Keratinocyte (primary cell): ENCODE measurements around the gene NRG3. TPM values are rescaled to one million over a fixed set of nuclear protein-coding genes. Genes with fewer than 3 reads are reported as not detected.

ENCODE experiments used
- DNase-seq: peaks from one replicate; pipeline ENCODE4 v3.0.0-alpha.2; 2011; ENCODE audit warnings: low read depth, missing footprints, low spot score
- FAIRE-seq: peaks from 2 replicates; lab custom pipeline; 2011; peaks lifted over from hg19 to GRCh38; lab: Jason Lieb, UNC
- H2AFZ ChIP-seq: 2 replicates; pipeline ENCODE4 v1.6.0; 2012; ENCODE audit warnings: low read length, control low read depth, inconsistent platforms; ENCODE audit not compliant: control insufficient read depth
- H3K27ac ChIP-seq: 2 replicates; pipeline ENCODE4 v1.5.1; 2011; ENCODE audit warnings: low read length; ENCODE audit not compliant: control insufficient read depth, insufficient read depth
- H3K27me3 ChIP-seq: 3 replicates; pipeline ENCODE4 v1.6.0; 2011; ENCODE audit warnings: low read length; ENCODE audit not compliant: control insufficient read depth, insufficient read depth; ENCODE audit errors: extremely low read depth
- H3K36me3 ChIP-seq, 2 experiments: 2 replicates in 1 of 2; 3 replicates in 1 of 2; pipeline ENCODE4 v1.5.1; 2011; ENCODE audit warnings: low read length in 2 of 2, mild to moderate bottlenecking in 1 of 2; ENCODE audit not compliant: control insufficient read depth in 2 of 2, insufficient read depth in 2 of 2; ENCODE audit errors: extremely low read depth in 1 of 2
- H3K4me1 ChIP-seq: 3 replicates; pipeline ENCODE4 v1.5.1; 2011; ENCODE audit warnings: low read length; ENCODE audit not compliant: control insufficient read depth, insufficient read depth; ENCODE audit errors: extremely low read depth
- H3K4me2 ChIP-seq: 3 replicates; pipeline ENCODE4 v1.6.0; 2011; ENCODE audit warnings: low read depth, low read length; ENCODE audit not compliant: control insufficient read depth, insufficient read depth; ENCODE audit errors: extremely low read depth
- H3K4me3 ChIP-seq, 3 experiments: fragments of 200-600 bp in 1 of 3; sonication (generic) in 1 of 3; 2 replicates in 2 of 3; 3 replicates in 1 of 3; pipeline ENCODE4 v1.5.1; 2011 to 2016; ENCODE audit warnings: low read length in 3 of 3, mild to moderate bottlenecking in 3 of 3, control low read depth in 2 of 3, inconsistent platforms in 1 of 3, low read depth in 1 of 3, mixed read lengths in 1 of 3, mixed run types in 1 of 3, moderate library complexity in 1 of 3; ENCODE audit not compliant: control insufficient read depth in 2 of 3, insufficient read depth in 2 of 3; ENCODE audit errors: extremely low read depth in 1 of 3
- H3K79me2 ChIP-seq: 2 replicates; pipeline ENCODE4 v1.6.0; 2012; ENCODE audit warnings: low read length; ENCODE audit not compliant: control insufficient read depth, insufficient read depth
- H3K9ac ChIP-seq: 3 replicates; pipeline ENCODE4 v1.6.0; 2011; ENCODE audit warnings: low read length; ENCODE audit not compliant: control insufficient read depth, insufficient read depth; ENCODE audit errors: extremely low read depth
- H3K9me1 ChIP-seq: 3 replicates; pipeline ENCODE4 v1.6.0; 2011; ENCODE audit warnings: low read length; ENCODE audit not compliant: control insufficient read depth, insufficient read depth; ENCODE audit errors: extremely low read depth
- H3K9me3 ChIP-seq: 2 replicates; pipeline ENCODE4 v1.5.1; 2012; ENCODE audit warnings: low read depth, low read length; ENCODE audit not compliant: control insufficient read depth
- H4K20me1 ChIP-seq: 3 replicates; pipeline ENCODE4 v1.6.0; 2011; ENCODE audit warnings: low read length; ENCODE audit not compliant: control insufficient read depth, insufficient read depth; ENCODE audit errors: extremely low read depth
- CTCF ChIP-seq, 3 experiments: IDR thresholded peaks in 1 of 3; conservative IDR thresholded peaks in 1 of 3; optimal IDR thresholded peaks in 1 of 3; 2 replicates in 2 of 3; 3 replicates in 1 of 3; pipeline versions ENCODE3 to v1.5.1; 2011; ENCODE audit warnings: low read length in 3 of 3, mild to moderate bottlenecking in 3 of 3, moderate library complexity in 2 of 3, control low read depth in 1 of 3, inconsistent platforms in 1 of 3; ENCODE audit not compliant: insufficient read depth in 2 of 3; ENCODE audit errors: extremely low read depth in 1 of 3
- EZH2 ChIP-seq: IDR thresholded peaks from one replicate; pipeline ENCODE4 v1.6.1; 2012; ENCODE audit warnings: inconsistent platforms, mild to moderate bottlenecking, low read length, moderate library complexity
- dilution Hi-C: fragments of 300-500 bp; cut with MboI; formaldehyde crosslinking; loops from one replicate; pipeline ENCODE4 v1.7.0; 2020; ENCODE audit warnings: low sequenced_read_pairs; ENCODE audit not compliant: extremely low pct_ligation_motif_present
- polyA plus RNA-seq, 5 experiments: library from polyadenylated mRNA; depleted of rRNA in 3 of 5; stranded (reverse) in 3 of 5; stranded (forward) in 1 of 5; unstranded in 1 of 5; fragments of >200 nt; gene quantifications; 1 replicate in 1 of 5; 2 replicates in 3 of 5; 3 replicates in 1 of 5; pipeline versions ENCODE4 v1.2.1 to v1.2.3, GENCODE V29; 2011 to 2012; ENCODE audit warnings: missing spikeins in 2 of 5, low read depth in 1 of 5, low replicate concordance in 1 of 5

The NRG3 gene
- polyA plus RNA-seq, 1 donor (not counting 4 experiments of a cell fraction or from before 2014, with no cell fraction given): not detected

- H3K27me3 ChIP-seq: no peaks in the 10 kb centered on the region
- H3K9ac ChIP-seq: no peak overlapping the region
- no peaks in the 10 kb centered on the region for H3K4me1 ChIP-seq
- no peak overlapping the region for H2AFZ ChIP-seq
- no peaks in the 10 kb centered on the region for H4K20me1 ChIP-seq
- H3K4me3 ChIP-seq: no peak overlapping the region
- TF ChIP-seq CTCF (optimal IDR thresholded peaks at IDR 0.05 in 1 of 3, IDR thresholded peaks at IDR 0.05 in 1 of 3, conservative IDR thresholded peaks at IDR 0.05 in 1 of 3; ENCODE audit: extremely low read depth in 1 of 3, insufficient read depth in 2 of 3, low read length in 3 of 3): no peak
- TF ChIP-seq EZH2: no peak
- H3K27ac ChIP-seq: no peak overlapping the region
- dilution Hi-C loops: no loop called here
- H3K36me3 ChIP-seq: no peaks in the 10 kb centered on the region
- no peaks in the 10 kb centered on the region for H3K79me2 ChIP-seq
- no peaks in the 10 kb centered on the region for H3K9me1 ChIP-seq
- H3K9me3 ChIP-seq: no peaks in the 10 kb centered on the region
- FAIRE-seq (no peak), DNase-seq (no peak)
- H3K4me2 ChIP-seq: no peak overlapping the region
Observed at GRCh38 chr10:82574081-82574480, 699.1 kb downstream of the NRG3 start.

- no peaks in the 10 kb centered on the region for H3K79me2 ChIP-seq
- no peak overlapping the region for H3K9ac ChIP-seq
- H3K4me3 ChIP-seq: no peak overlapping the region
- H3K4me2 ChIP-seq: no peak overlapping the region
- no peaks in the 10 kb centered on the region for H3K9me1 ChIP-seq
- FAIRE-seq (no peak), DNase-seq (no peak)
- H3K9me3 ChIP-seq: no peaks in the 10 kb centered on the region
- dilution Hi-C loops: no loop called here
- H3K27me3 ChIP-seq: no peaks in the 10 kb centered on the region
- no peak overlapping the region for H3K27ac ChIP-seq
- no peak overlapping the region for H2AFZ ChIP-seq
- TF ChIP-seq CTCF (optimal IDR thresholded peaks at IDR 0.05 in 1 of 3, IDR thresholded peaks at IDR 0.05 in 1 of 3, conservative IDR thresholded peaks at IDR 0.05 in 1 of 3; ENCODE audit: extremely low read depth in 1 of 3, insufficient read depth in 2 of 3, low read length in 3 of 3) (no peak), EZH2 (no peak)
- no peaks in the 10 kb centered on the region for H4K20me1 ChIP-seq
- H3K4me1 ChIP-seq: no peaks in the 10 kb centered on the region
- H3K36me3 ChIP-seq: no peaks in the 10 kb centered on the region
Observed at GRCh38 chr10:82575318-82575717, 700.3 kb downstream of the NRG3 start.
